ENCODE data around the gene TULP1.
"Not testable (repeated sequence)": the region's sequence is repeated elsewhere in the genome, so short reads cannot be mapped to it uniquely, and the experiment has no call there.

TULP1 gene

GRCh38 chr6:35521235-35521634 is 8.5 kb upstream of the TULP1 start:
- WGBS (ENCODE audit: insufficient coverage, insufficient read length) = no CpG with 5 or more reads among the region's 4 CpGs
- no peaks in the 10 kb centered on the region for H3K9me3 ChIP-seq (ENCODE audit: control insufficient read depth, insufficient read depth, low read length)
- no peaks in the 10 kb centered on the region for H3K4me1 ChIP-seq (ENCODE audit: control insufficient read depth, insufficient read depth, low read length)
- no peak for DNase-seq (ENCODE audit: low read depth, low spot score)
- no peak overlapping the region for H3K27ac ChIP-seq (ENCODE audit: low read length)
- no peaks in the 10 kb centered on the region for H3K36me3 ChIP-seq (ENCODE audit: control insufficient read depth, insufficient read depth, low read length)
- H3K27me3 ChIP-seq (ENCODE audit: control insufficient read depth, insufficient read depth, low read length) = no peaks in the 10 kb centered on the region
- no peak overlapping the region for H3K4me3 ChIP-seq (ENCODE audit: low read length)

GRCh38 chr6:35519313-35520015 is 6.8 kb upstream of the TULP1 start:
- Histone ChIP-seq H3K36me3 (ENCODE audit: control insufficient read depth, insufficient read depth, low read length) (no peaks in the 10 kb centered on the region), H3K4me3 (ENCODE audit: low read length) (no peak overlapping the region), H3K27ac (ENCODE audit: low read length) (no peak overlapping the region), H3K27me3 (ENCODE audit: control insufficient read depth, insufficient read depth, low read length) (no peaks in the 10 kb centered on the region), H3K9me3 (ENCODE audit: control insufficient read depth, insufficient read depth, low read length) (no peaks in the 10 kb centered on the region), H3K4me1 (ENCODE audit: control insufficient read depth, insufficient read depth, low read length) (no peaks in the 10 kb centered on the region)
- no CpG with 5 or more reads among the region's 9 CpGs for WGBS (ENCODE audit: insufficient coverage, insufficient read length)
- DNase-seq (ENCODE audit: low read depth, low spot score) = no peak

GRCh38 chr6:35518566-35519312 is 6.0 kb upstream of the TULP1 start:
- Histone ChIP-seq H3K9me3 (ENCODE audit: control insufficient read depth, insufficient read depth, low read length) (no peaks in the 10 kb centered on the region), H3K27ac (ENCODE audit: low read length) (no peak overlapping the region), H3K27me3 (ENCODE audit: control insufficient read depth, insufficient read depth, low read length) (no peaks in the 10 kb centered on the region), H3K4me1 (ENCODE audit: control insufficient read depth, insufficient read depth, low read length) (no peaks in the 10 kb centered on the region), H3K4me3 (ENCODE audit: low read length) (no peak overlapping the region), H3K36me3 (ENCODE audit: control insufficient read depth, insufficient read depth, low read length) (no peaks in the 10 kb centered on the region)
- no peak for DNase-seq (ENCODE audit: low read depth, low spot score)
- no CpG with 5 or more reads among the region's 6 CpGs for WGBS (ENCODE audit: insufficient coverage, insufficient read length)

- no CpG with 5 or more reads among the region's 7 CpGs for WGBS (ENCODE audit: insufficient coverage, insufficient read length)
- not testable (repeated sequence) for H3K27ac ChIP-seq (ENCODE audit: low read length); H3K27me3 ChIP-seq (ENCODE audit: control insufficient read depth, insufficient read depth, low read length); H3K9me3 ChIP-seq (ENCODE audit: control insufficient read depth, insufficient read depth, low read length); H3K4me3 ChIP-seq (ENCODE audit: low read length); DNase-seq (ENCODE audit: low read depth, low spot score); H3K36me3 ChIP-seq (ENCODE audit: control insufficient read depth, insufficient read depth, low read length); H3K4me1 ChIP-seq (ENCODE audit: control insufficient read depth, insufficient read depth, low read length)
Observed at GRCh38 chr6:35517978-35518377, 5.3 kb upstream of the TULP1 start.

GRCh38 chr6:35516712-35517111 is 4.0 kb upstream of the TULP1 start:
- WGBS (ENCODE audit: insufficient coverage, insufficient read length) = no CpG with 5 or more reads among the region's 6 CpGs
- Histone ChIP-seq H3K27ac (ENCODE audit: low read length) (no peak overlapping the region), H3K27me3 (ENCODE audit: control insufficient read depth, insufficient read depth, low read length) (no peaks in the 10 kb centered on the region), H3K9me3 (ENCODE audit: control insufficient read depth, insufficient read depth, low read length) (no peaks in the 10 kb centered on the region), H3K4me1 (ENCODE audit: control insufficient read depth, insufficient read depth, low read length) (peaks cover 3% of the 10 kb centered on the region), H3K4me3 (ENCODE audit: low read length) (no peak overlapping the region), H3K36me3 (ENCODE audit: control insufficient read depth, insufficient read depth, low read length) (no peaks in the 10 kb centered on the region)
- DNase-seq (ENCODE audit: low read depth, low spot score) = no peak

GRCh38 chr6:35515939-35516338 is 3.2 kb upstream of the TULP1 start:
- DNase-seq (ENCODE audit: low read depth, low spot score); H3K4me3 ChIP-seq (ENCODE audit: low read length); H3K27me3 ChIP-seq (ENCODE audit: control insufficient read depth, insufficient read depth, low read length); H3K9me3 ChIP-seq (ENCODE audit: control insufficient read depth, insufficient read depth, low read length); H3K4me1 ChIP-seq (ENCODE audit: control insufficient read depth, insufficient read depth, low read length); H3K36me3 ChIP-seq (ENCODE audit: control insufficient read depth, insufficient read depth, low read length); H3K27ac ChIP-seq (ENCODE audit: low read length): not testable (repeated sequence)
- WGBS (ENCODE audit: insufficient coverage, insufficient read length) = no CpG with 5 or more reads among the region's 6 CpGs

GRCh38 chr6:35514587-35514986 is 1.9 kb upstream of the TULP1 start:
- no peaks in the 10 kb centered on the region for H3K36me3 ChIP-seq (ENCODE audit: control insufficient read depth, insufficient read depth, low read length)
- no peak overlapping the region for H3K27ac ChIP-seq (ENCODE audit: low read length)
- no peak overlapping the region for H3K4me3 ChIP-seq (ENCODE audit: low read length)
- DNase-seq (ENCODE audit: low read depth, low spot score) = no peak
- WGBS (ENCODE audit: insufficient coverage, insufficient read length) = no CpG with 5 or more reads among the region's 4 CpGs
- H3K4me1 ChIP-seq (ENCODE audit: control insufficient read depth, insufficient read depth, low read length) = peaks cover 3% of the 10 kb centered on the region
- H3K27me3 ChIP-seq (ENCODE audit: control insufficient read depth, insufficient read depth, low read length) = no peaks in the 10 kb centered on the region
- no peaks in the 10 kb centered on the region for H3K9me3 ChIP-seq (ENCODE audit: control insufficient read depth, insufficient read depth, low read length)

- no peak overlapping the region for H3K27ac ChIP-seq (ENCODE audit: low read length)
- WGBS (ENCODE audit: insufficient coverage, insufficient read length) = 100% methylated on average over 1 of the region's 26 CpGs
- no peaks in the 10 kb centered on the region for H3K9me3 ChIP-seq (ENCODE audit: control insufficient read depth, insufficient read depth, low read length)
- H3K36me3 ChIP-seq (ENCODE audit: control insufficient read depth, insufficient read depth, low read length) = no peaks in the 10 kb centered on the region
- no peak for DNase-seq (ENCODE audit: low read depth, low spot score)
- H3K4me3 ChIP-seq (ENCODE audit: low read length) = no peak overlapping the region
- peaks cover 3% of the 10 kb centered on the region for H3K4me1 ChIP-seq (ENCODE audit: control insufficient read depth, insufficient read depth, low read length)
- no peaks in the 10 kb centered on the region for H3K27me3 ChIP-seq (ENCODE audit: control insufficient read depth, insufficient read depth, low read length)
Observed at GRCh38 chr6:35512006-35512405, 690 bp downstream of the TULP1 start.

- no peak for DNase-seq (ENCODE audit: low read depth, low spot score)
- Histone ChIP-seq H3K4me3 (ENCODE audit: low read length) (no peak overlapping the region), H3K4me1 (ENCODE audit: control insufficient read depth, insufficient read depth, low read length) (peaks cover 3% of the 10 kb centered on the region), H3K27ac (ENCODE audit: low read length) (no peak overlapping the region), H3K36me3 (ENCODE audit: control insufficient read depth, insufficient read depth, low read length) (no peaks in the 10 kb centered on the region), H3K9me3 (ENCODE audit: control insufficient read depth, insufficient read depth, low read length) (no peaks in the 10 kb centered on the region), H3K27me3 (ENCODE audit: control insufficient read depth, insufficient read depth, low read length) (no peaks in the 10 kb centered on the region)
- no CpG with 5 or more reads among the region's 32 CpGs for WGBS (ENCODE audit: insufficient coverage, insufficient read length)
Observed at GRCh38 chr6:35511562-35511941, 1.1 kb downstream of the TULP1 start.

- no peaks in the 10 kb centered on the region for H3K9me3 ChIP-seq (ENCODE audit: control insufficient read depth, insufficient read depth, low read length)
- H3K4me3 ChIP-seq (ENCODE audit: low read length) = no peak overlapping the region
- no CpG with 5 or more reads among the region's 7 CpGs for WGBS (ENCODE audit: insufficient coverage, insufficient read length)
- H3K27me3 ChIP-seq (ENCODE audit: control insufficient read depth, insufficient read depth, low read length) = no peaks in the 10 kb centered on the region
- H3K4me1 ChIP-seq (ENCODE audit: control insufficient read depth, insufficient read depth, low read length) = peaks cover 3% of the 10 kb centered on the region
- no peak for DNase-seq (ENCODE audit: low read depth, low spot score)
- no peaks in the 10 kb centered on the region for H3K36me3 ChIP-seq (ENCODE audit: control insufficient read depth, insufficient read depth, low read length)
- H3K27ac ChIP-seq (ENCODE audit: low read length) = no peak overlapping the region
Observed at GRCh38 chr6:35510916-35511561, 1.7 kb downstream of the TULP1 start.

Measured in iPS DF 6.9 (cell line).